Activated naive CD8-positive, alpha-beta T cell treated with anti-CD3 and anti-CD28 coated beads for 36 hours (primary cell): ENCODE measurements around the gene NFKB1. TPM values are rescaled to one million over a fixed set of nuclear protein-coding genes. Genes with fewer than 3 reads are reported as not detected.

Experiments used
- DNase-seq: peaks from one replicate; pipeline ENCODE4 v3.0.0; 2021
- H3K27ac Mint-ChIP-seq: one replicate; pipeline ENCODE4 v1.8.0; 2022; ENCODE audit warnings: mild to moderate bottlenecking, moderate library complexity, mixed read lengths
- H3K27me3 Mint-ChIP-seq: one replicate; pipeline ENCODE4 v1.8.0; 2022; ENCODE audit warnings: mild to moderate bottlenecking, mixed read lengths
- H3K36me3 Mint-ChIP-seq: one replicate; pipeline ENCODE4 v1.8.0; 2021; ENCODE audit warnings: mild to moderate bottlenecking, mixed read lengths
- H3K4me1 Mint-ChIP-seq: one replicate; pipeline ENCODE4 v1.8.0; 2021; ENCODE audit warnings: mixed read lengths
- H3K4me3 Mint-ChIP-seq: one replicate; pipeline ENCODE4 v1.8.0; 2022; ENCODE audit warnings: mild to moderate bottlenecking, moderate library complexity, mixed read lengths
- H3K9me3 Mint-ChIP-seq: one replicate; pipeline ENCODE4 v1.8.0; 2022; ENCODE audit warnings: mixed read lengths
- total RNA-seq, 2 experiments: library from RNA; stranded (reverse); gene quantifications; one replicate each; pipeline ENCODE4 v1.2.3, GENCODE V29; 2021

NFKB1 gene
- total RNA-seq, 2 experiments from 2014 or later = 250 to 259 TPM

- no peak overlapping the region for H3K4me3 Mint-ChIP-seq
These were observed 13.3 kb downstream of the NFKB1 start for GRCh38 chr4:102514298-102514964.

GRCh38 chr4:102517753-102518152 lies 16.6 kb downstream of the NFKB1 start:
- no peak for DNase-seq
- H3K27me3 Mint-ChIP-seq = no peaks in the 10 kb centered on the region
- peaks cover 72% of the 10 kb centered on the region for H3K4me1 Mint-ChIP-seq
- peak overlapping the region; percentile 69 for H3K27ac Mint-ChIP-seq
- no peak overlapping the region for H3K4me3 Mint-ChIP-seq
- peaks cover 13% of the 10 kb centered on the region for H3K9me3 Mint-ChIP-seq
- peaks cover 59% of the 10 kb centered on the region for H3K36me3 Mint-ChIP-seq

More at GRCh38 chr4:102514298-102514964, 13.3 kb downstream of the NFKB1 start:
- Mint-ChIP-seq H3K27ac (peak overlapping the region; percentile 55), H3K36me3 (peaks cover 79% of the 10 kb centered on the region), H3K9me3 (peaks cover 15% of the 10 kb centered on the region), H3K4me1 (peaks cover 64% of the 10 kb centered on the region), H3K27me3 (no peaks in the 10 kb centered on the region)
- no peak for DNase-seq

- Mint-ChIP-seq H3K9me3 (peaks cover 11% of the 10 kb centered on the region), H3K4me3 (peak overlapping the region; percentile 43), H3K4me1 (peaks cover 77% of the 10 kb centered on the region), H3K27me3 (no peaks in the 10 kb centered on the region), H3K36me3 (peaks cover 60% of the 10 kb centered on the region), H3K27ac (peak overlapping the region; percentile 74)
- no peak for DNase-seq
These were observed 17.6 kb downstream of the NFKB1 start for GRCh38 chr4:102518703-102519131.

GRCh38 chr4:102519925-102520324 lies 18.8 kb downstream of the NFKB1 start:
- Mint-ChIP-seq H3K27me3 (no peaks in the 10 kb centered on the region), H3K9me3 (peaks cover 5% of the 10 kb centered on the region), H3K36me3 (peaks cover 57% of the 10 kb centered on the region), H3K4me3 (peak overlapping the region; percentile 61), H3K27ac (peak overlapping the region; percentile 79), H3K4me1 (peaks cover 81% of the 10 kb centered on the region)
- no peak for DNase-seq

- no peak for DNase-seq
- Mint-ChIP-seq H3K9me3 (peaks cover under 1% of the 10 kb centered on the region), H3K4me3 (peak overlapping the region; percentile 69), H3K27me3 (no peaks in the 10 kb centered on the region), H3K27ac (peak overlapping the region; percentile 85), H3K4me1 (peaks cover 88% of the 10 kb centered on the region), H3K36me3 (peaks cover 54% of the 10 kb centered on the region)
These were observed 20.4 kb downstream of the NFKB1 start for GRCh38 chr4:102521570-102521969.

GRCh38 chr4:102522031-102522440 lies 20.9 kb downstream of the NFKB1 start:
- peaks cover 86% of the 10 kb centered on the region for H3K4me1 Mint-ChIP-seq
- H3K27ac Mint-ChIP-seq = peak overlapping the region; percentile 85
- no peak for DNase-seq
- H3K36me3 Mint-ChIP-seq = peaks cover 52% of the 10 kb centered on the region
- peak overlapping the region; percentile 69 for H3K4me3 Mint-ChIP-seq
- H3K9me3 Mint-ChIP-seq = no peaks in the 10 kb centered on the region
- H3K27me3 Mint-ChIP-seq = no peaks in the 10 kb centered on the region

GRCh38 chr4:102524691-102525090 lies 23.5 kb downstream of the NFKB1 start:
- H3K4me1 Mint-ChIP-seq = peaks cover 90% of the 10 kb centered on the region
- peak overlapping the region; percentile 54 for H3K4me3 Mint-ChIP-seq
- H3K36me3 Mint-ChIP-seq = peaks cover 55% of the 10 kb centered on the region
- no peaks in the 10 kb centered on the region for H3K27me3 Mint-ChIP-seq
- no peak for DNase-seq
- no peaks in the 10 kb centered on the region for H3K9me3 Mint-ChIP-seq
- H3K27ac Mint-ChIP-seq = peak overlapping the region; percentile 92

GRCh38 chr4:102525097-102525496 lies 23.9 kb downstream of the NFKB1 start:
- no peaks in the 10 kb centered on the region for H3K27me3 Mint-ChIP-seq
- peaks cover 90% of the 10 kb centered on the region for H3K4me1 Mint-ChIP-seq
- peak overlapping the region; percentile 54 for H3K4me3 Mint-ChIP-seq
- H3K27ac Mint-ChIP-seq = peak overlapping the region; percentile 92
- no peak for DNase-seq
- H3K36me3 Mint-ChIP-seq = peaks cover 59% of the 10 kb centered on the region
- H3K9me3 Mint-ChIP-seq = no peaks in the 10 kb centered on the region

- peak overlapping the region; percentile 92 for H3K27ac Mint-ChIP-seq
- peak overlapping the region; percentile 55 for H3K4me3 Mint-ChIP-seq
- no peaks in the 10 kb centered on the region for H3K9me3 Mint-ChIP-seq
- no peak for DNase-seq
- H3K36me3 Mint-ChIP-seq = peaks cover 61% of the 10 kb centered on the region
- H3K27me3 Mint-ChIP-seq = no peaks in the 10 kb centered on the region
- peaks cover 90% of the 10 kb centered on the region for H3K4me1 Mint-ChIP-seq
These were observed 24.3 kb downstream of the NFKB1 start for GRCh38 chr4:102525504-102525903.

- H3K4me1 Mint-ChIP-seq = peaks cover 90% of the 10 kb centered on the region
- H3K27me3 Mint-ChIP-seq = no peaks in the 10 kb centered on the region
- peak overlapping the region; percentile 91 for H3K27ac Mint-ChIP-seq
- DNase-seq = no peak
- H3K36me3 Mint-ChIP-seq = peaks cover 67% of the 10 kb centered on the region
- H3K4me3 Mint-ChIP-seq = peak overlapping the region; percentile 47
- no peaks in the 10 kb centered on the region for H3K9me3 Mint-ChIP-seq
These were observed 25.4 kb downstream of the NFKB1 start for GRCh38 chr4:102526532-102526931.

- H3K27me3 Mint-ChIP-seq = no peaks in the 10 kb centered on the region
- peak overlapping the region; percentile 91 for H3K27ac Mint-ChIP-seq
- H3K9me3 Mint-ChIP-seq = no peaks in the 10 kb centered on the region
- H3K4me1 Mint-ChIP-seq = peaks cover 89% of the 10 kb centered on the region
- peak overlapping the region; percentile 69 for H3K4me3 Mint-ChIP-seq
- H3K36me3 Mint-ChIP-seq = peaks cover 71% of the 10 kb centered on the region
- DNase-seq = no peak
These were observed 26.6 kb downstream of the NFKB1 start for GRCh38 chr4:102527695-102528283.

GRCh38 chr4:102529977-102530376 lies 28.8 kb downstream of the NFKB1 start:
- Mint-ChIP-seq H3K4me3 (no peak overlapping the region), H3K36me3 (peaks cover 72% of the 10 kb centered on the region), H3K27ac (peak overlapping the region; percentile 42), H3K9me3 (no peaks in the 10 kb centered on the region), H3K4me1 (peaks cover 91% of the 10 kb centered on the region), H3K27me3 (no peaks in the 10 kb centered on the region)
- no peak for DNase-seq

- H3K4me1 Mint-ChIP-seq = peaks cover 91% of the 10 kb centered on the region
- no peak overlapping the region for H3K4me3 Mint-ChIP-seq
- no peaks in the 10 kb centered on the region for H3K27me3 Mint-ChIP-seq
- H3K9me3 Mint-ChIP-seq = no peaks in the 10 kb centered on the region
- H3K36me3 Mint-ChIP-seq = peaks cover 64% of the 10 kb centered on the region
- peak overlapping the region; percentile 35 for H3K27ac Mint-ChIP-seq
- no peak for DNase-seq
These were observed 29.8 kb downstream of the NFKB1 start for GRCh38 chr4:102530986-102531385.

GRCh38 chr4:102531462-102531861 lies 30.3 kb downstream of the NFKB1 start:
- Mint-ChIP-seq H3K36me3 (peaks cover 66% of the 10 kb centered on the region), H3K9me3 (no peaks in the 10 kb centered on the region), H3K4me3 (no peak overlapping the region), H3K27ac (no peak overlapping the region), H3K27me3 (no peaks in the 10 kb centered on the region), H3K4me1 (peaks cover 90% of the 10 kb centered on the region)
- DNase-seq = no peak

- H3K4me3 Mint-ChIP-seq = no peak overlapping the region
- H3K36me3 Mint-ChIP-seq = peaks cover 61% of the 10 kb centered on the region
- peaks cover 78% of the 10 kb centered on the region for H3K4me1 Mint-ChIP-seq
- no peaks in the 10 kb centered on the region for H3K27me3 Mint-ChIP-seq
- DNase-seq = no peak
- H3K9me3 Mint-ChIP-seq = no peaks in the 10 kb centered on the region
- H3K27ac Mint-ChIP-seq = peak overlapping the region; percentile 55
These were observed 32.2 kb downstream of the NFKB1 start for GRCh38 chr4:102533348-102533747.

GRCh38 chr4:102533904-102534303 lies 32.7 kb downstream of the NFKB1 start:
- H3K36me3 Mint-ChIP-seq = peaks cover 61% of the 10 kb centered on the region
- no peaks in the 10 kb centered on the region for H3K27me3 Mint-ChIP-seq
- H3K9me3 Mint-ChIP-seq = no peaks in the 10 kb centered on the region
- peak overlapping the region; percentile 88 for H3K27ac Mint-ChIP-seq
- no peak for DNase-seq
- peak overlapping the region; percentile 12 for H3K4me3 Mint-ChIP-seq
- H3K4me1 Mint-ChIP-seq = peaks cover 73% of the 10 kb centered on the region
